ENCODE data around the gene FOXD3.
A peak's percentile ranks its signal among the peaks of the same experiment; 100 is the strongest.

The FOXD3 gene

GRCh38 chr1:63322114-63322943, at the start of gene FOXD3:
TSS of gene FOXD3 (plus strand) at chr1:63322567. CDS start at chr1:63323059, 492 bp downstream.
- DNase-seq = peak; percentile 28
- in situ Hi-C loops (cut with MboI; ENCODE audit: low pct_unique_long_range_greater_than_20kb, low sequenced_read_pairs) = no loop called here

GRCh38 chr1:63272811-63273210, 49.6 kb upstream of the FOXD3 start:
- in situ Hi-C loops (cut with MboI; ENCODE audit: low pct_unique_long_range_greater_than_20kb, low sequenced_read_pairs) = no loop called here

DNA sequence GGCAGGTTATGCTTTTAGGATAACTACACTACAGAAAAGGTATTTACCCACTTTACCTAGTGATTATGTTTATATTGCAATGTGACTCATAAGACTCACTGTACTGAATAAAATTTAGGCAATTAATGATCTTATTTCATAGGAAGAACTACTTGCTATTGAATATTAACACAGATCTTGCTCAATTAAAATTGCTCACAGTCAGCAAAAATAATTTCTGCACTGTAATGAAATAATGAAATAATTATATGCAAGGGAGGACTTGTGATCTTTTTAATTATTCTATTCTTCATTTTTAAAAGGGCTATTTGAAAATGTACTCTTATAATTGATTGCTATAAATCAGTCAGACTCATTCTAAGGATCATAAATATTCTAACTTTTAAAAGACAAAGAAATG, 48.0 kb upstream of the FOXD3 start:
- in situ Hi-C loops (cut with MboI; ENCODE audit: low pct_unique_long_range_greater_than_20kb, low sequenced_read_pairs) = no loop called here

More at GRCh38 chr1:63272811-63273210, 49.6 kb upstream of the FOXD3 start:
- no peak for DNase-seq

GRCh38 chr1:63274979-63275378, 47.4 kb upstream of the FOXD3 start:
- in situ Hi-C loops (cut with MboI; ENCODE audit: low pct_unique_long_range_greater_than_20kb, low sequenced_read_pairs) = no loop called here
- no peak for DNase-seq

More for the DNA sequence above, 48.0 kb upstream of the FOXD3 start:
- no peak for DNase-seq

DNA sequence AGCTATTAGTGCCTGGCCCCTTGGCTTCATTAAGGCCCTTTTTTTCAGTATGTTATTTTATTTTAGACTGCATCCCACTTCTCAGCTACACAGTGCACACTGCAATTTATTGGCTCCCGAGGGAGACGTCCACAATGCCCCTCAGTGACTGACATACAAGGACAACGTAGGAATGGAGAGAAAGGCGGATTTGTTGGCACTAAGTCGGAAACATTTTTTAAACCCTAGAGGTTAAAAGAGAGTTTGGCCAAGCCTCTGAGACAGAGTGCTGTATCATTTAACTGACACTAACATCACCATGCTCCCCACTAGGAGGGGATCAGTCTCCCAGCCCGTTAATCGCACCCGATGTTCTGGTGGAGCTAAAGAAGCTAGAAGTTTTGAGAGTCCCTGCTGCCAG, 45.7 kb upstream of the FOXD3 start:
- DNase-seq = no peak
- in situ Hi-C loops (cut with MboI; ENCODE audit: low pct_unique_long_range_greater_than_20kb, low sequenced_read_pairs) = no loop called here

DNA sequence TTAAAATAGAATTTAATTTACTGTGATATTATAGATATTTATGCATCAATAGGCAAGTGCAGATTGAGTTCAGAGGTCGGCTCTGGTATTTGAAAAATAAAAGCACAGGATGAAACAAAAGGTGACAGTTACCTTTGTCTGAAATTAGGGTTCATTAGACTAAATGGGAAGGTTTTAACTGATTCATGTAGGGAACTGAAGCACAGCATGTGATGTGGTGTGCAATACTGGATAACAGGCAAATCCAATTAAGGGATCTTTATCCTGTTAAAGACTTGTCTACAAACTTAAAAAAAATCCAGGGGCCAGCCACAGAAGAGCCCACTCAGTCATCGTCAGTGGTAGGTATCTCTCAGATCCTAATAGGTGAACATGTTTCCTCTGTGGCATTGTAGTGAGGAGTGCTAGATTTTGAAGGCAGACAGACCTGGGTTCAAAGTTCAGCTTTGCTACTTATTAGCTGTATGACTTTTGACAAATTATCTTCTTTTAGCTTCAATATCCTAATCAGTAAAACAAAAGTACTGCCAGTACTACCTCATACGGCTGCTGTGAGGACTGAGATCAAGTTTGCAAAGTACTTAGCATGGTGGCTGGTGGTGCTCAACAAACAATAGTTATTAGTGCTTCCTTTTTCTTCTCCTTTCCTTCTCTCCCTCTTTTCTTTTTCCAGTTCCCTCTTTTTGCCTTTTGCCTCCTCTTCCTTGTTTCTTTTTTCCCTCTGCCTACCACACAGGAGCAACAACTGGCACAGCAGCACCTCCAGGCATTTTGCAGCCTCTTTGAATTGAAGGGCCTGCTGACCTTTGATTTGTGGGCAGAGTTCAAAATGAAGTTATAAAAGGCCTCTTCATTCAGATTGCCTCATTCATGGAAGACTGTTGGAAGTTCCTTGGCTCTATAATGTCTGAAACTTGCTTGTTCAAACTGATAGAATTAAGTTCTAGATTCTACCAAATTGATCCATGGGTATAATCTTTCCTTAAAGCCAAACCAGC, 44.9 kb upstream of the FOXD3 start:
- no peak for DNase-seq
- in situ Hi-C loops (cut with MboI; ENCODE audit: low pct_unique_long_range_greater_than_20kb, low sequenced_read_pairs) = no loop called here

GRCh38 chr1:63281753-63282152, 40.6 kb upstream of the FOXD3 start:
- DNase-seq = no peak
- in situ Hi-C loops (cut with MboI; ENCODE audit: low pct_unique_long_range_greater_than_20kb, low sequenced_read_pairs) = no loop called here

GRCh38 chr1:63289135-63289534, 33.2 kb upstream of the FOXD3 start:
- no peak for DNase-seq
- in situ Hi-C loops (cut with MboI; ENCODE audit: low pct_unique_long_range_greater_than_20kb, low sequenced_read_pairs) = no loop called here

- in situ Hi-C loops (cut with MboI; ENCODE audit: low pct_unique_long_range_greater_than_20kb, low sequenced_read_pairs) = no loop called here
- DNase-seq = no peak
These were observed 27.4 kb upstream of the FOXD3 start for GRCh38 chr1:63294803-63295594.

- no peak for DNase-seq
- in situ Hi-C loops (cut with MboI; ENCODE audit: low pct_unique_long_range_greater_than_20kb, low sequenced_read_pairs) = no loop called here
These were observed 18.0 kb upstream of the FOXD3 start for GRCh38 chr1:63304410-63304809.

GRCh38 chr1:63305043-63305442, 17.3 kb upstream of the FOXD3 start:
- in situ Hi-C loops (cut with MboI; ENCODE audit: low pct_unique_long_range_greater_than_20kb, low sequenced_read_pairs) = no loop called here
- DNase-seq = no peak

GRCh38 chr1:63307196-63307794, 15.1 kb upstream of the FOXD3 start:
- DNase-seq = no peak
- in situ Hi-C loops (cut with MboI; ENCODE audit: low pct_unique_long_range_greater_than_20kb, low sequenced_read_pairs) = no loop called here

DNA sequence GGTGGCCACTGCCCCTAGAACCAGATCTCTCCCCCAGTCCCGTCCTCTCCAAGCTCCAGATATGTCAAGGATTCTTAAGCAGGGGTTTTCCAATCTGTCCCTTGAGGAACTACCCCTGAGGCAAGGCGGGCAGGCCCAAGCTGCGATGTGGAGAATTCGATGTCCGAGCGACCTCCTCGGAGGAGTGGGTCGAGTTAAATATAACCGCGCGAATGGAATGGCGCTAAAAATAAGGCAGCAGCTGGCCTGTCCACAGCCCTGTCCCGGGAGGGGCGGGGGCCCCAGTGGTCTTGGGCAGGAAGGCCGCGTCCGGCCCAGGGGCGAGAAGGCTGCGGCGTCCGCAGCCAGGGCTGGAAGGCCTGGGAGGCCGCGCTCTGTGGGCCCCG, 5.8 kb upstream of the FOXD3 start:
- DNase-seq = no peak
- in situ Hi-C loops (cut with MboI; ENCODE audit: low pct_unique_long_range_greater_than_20kb, low sequenced_read_pairs) = no loop called here

DNA sequence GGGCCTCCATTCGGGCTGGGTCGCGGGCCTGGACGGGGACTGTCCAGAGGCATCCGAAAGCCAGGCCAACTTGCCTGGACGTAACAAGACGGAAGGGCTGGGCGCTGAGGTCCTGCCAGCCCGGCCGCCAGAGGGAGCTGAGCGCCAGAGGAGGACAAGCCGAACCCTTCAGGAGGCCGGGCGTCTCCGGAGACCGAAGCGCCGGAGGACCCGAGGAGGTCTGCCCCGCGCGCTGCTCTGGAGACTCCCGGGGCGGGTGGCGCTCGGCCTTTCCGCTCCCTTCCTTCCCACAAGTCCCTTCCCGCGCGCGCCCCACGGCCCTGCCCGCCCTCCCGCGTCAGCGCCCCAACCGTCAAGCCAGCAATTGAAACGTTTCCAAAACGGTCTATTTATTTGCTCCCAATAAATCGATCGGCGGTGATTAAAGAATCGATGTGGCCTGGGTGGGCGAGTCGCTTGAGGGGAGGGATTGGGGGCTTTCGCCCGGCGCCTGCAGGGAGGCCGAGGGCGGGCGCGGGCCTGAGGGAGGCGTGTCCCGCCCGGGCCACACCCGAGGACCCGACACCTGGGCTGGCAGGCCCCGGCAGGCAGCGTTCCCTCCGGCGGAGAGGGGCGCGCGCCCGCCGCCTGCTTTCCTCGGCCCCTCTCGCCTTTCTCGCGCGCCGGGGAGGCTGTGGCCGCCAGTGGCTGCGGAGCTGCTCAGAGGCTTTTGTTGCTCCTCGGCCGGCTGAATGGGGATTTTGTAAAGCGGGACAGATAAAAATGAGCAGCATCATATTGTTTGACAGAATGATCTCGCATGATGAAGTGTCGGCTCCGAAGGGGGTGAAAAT, 5.2 kb upstream of the FOXD3 start:
- peak; percentile 90 for DNase-seq
- in situ Hi-C loops (cut with MboI; ENCODE audit: low pct_unique_long_range_greater_than_20kb, low sequenced_read_pairs) = no loop called here

DNA sequence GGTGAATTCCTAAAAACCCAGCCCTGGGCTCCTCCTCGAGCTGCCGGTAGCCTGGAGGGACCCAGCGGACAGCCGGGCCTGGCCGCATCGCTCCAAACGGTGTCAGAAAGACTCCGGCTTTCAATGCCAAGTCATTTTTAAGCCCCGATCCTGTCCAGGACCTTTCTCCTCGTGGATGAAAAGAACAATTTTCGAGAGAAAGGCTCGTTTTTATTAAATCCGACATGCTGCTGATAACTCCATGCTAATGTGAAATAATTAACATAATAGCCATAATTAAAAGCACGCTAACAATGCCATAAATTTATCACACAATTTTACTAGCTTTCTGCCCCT, 4.6 kb upstream of the FOXD3 start:
- no peak for DNase-seq
- in situ Hi-C loops (cut with MboI; ENCODE audit: low pct_unique_long_range_greater_than_20kb, low sequenced_read_pairs) = no loop called here

- in situ Hi-C loops (cut with MboI; ENCODE audit: low pct_unique_long_range_greater_than_20kb, low sequenced_read_pairs) = no loop called here
- DNase-seq = no peak
These were observed 4.0 kb upstream of the FOXD3 start for GRCh38 chr1:63318201-63318979.

All from KBM-7 (cell line).